ENCODE data around the gene SLX1A. TPM values are rescaled to one million over a fixed set of nuclear protein-coding genes. Genes with fewer than 3 reads are reported as not detected.
"Not testable (repeated sequence)": the region's sequence is repeated elsewhere in the genome, so short reads cannot be mapped to it uniquely, and the experiment has no call there.

SLX1A gene
- total RNA-seq, 1 experiment from 2014 or later, result 53.4 TPM

DNA sequence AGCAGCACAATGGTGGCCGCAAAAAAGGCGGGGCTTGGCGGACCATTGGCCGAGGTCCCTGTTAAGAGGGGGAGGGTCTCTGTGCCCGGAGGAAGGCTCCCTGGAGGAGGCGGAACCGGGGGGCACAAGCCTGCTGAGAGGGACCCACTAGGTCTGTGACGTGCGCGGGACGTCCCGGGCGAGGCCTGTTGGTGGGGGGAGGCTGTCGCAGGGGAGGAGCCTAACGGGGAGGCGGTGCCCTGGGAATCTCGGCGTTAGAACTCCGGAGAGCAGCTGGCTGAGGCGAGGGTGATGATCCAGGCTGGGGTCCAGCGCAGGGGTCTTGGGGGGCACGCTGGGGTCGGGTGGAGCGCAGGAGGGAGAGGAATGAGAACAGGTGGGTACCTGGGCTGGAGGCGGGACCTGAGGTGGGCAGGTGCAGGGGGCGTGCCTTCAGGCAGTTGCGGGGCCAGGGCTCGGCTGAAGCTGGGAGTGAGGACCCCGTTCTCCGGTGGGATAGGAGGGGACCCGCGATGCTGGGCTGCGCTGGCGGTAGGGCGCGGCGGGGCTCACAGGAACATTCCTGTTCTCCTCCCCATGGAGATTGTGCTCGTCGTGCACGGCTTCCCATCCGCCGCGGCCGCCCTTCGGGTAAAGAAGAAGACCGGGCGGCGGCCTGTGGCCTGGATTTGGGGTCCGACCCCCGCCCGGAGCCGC, 12.0 kb downstream of the SLX1A start:
- in situ Hi-C loops (cut with HindIII; ENCODE audit: low pct_unique_long_range_greater_than_20kb, low sequenced_read_pairs); DNase-seq (ENCODE audit: low read depth): not testable (repeated sequence)

DNA sequence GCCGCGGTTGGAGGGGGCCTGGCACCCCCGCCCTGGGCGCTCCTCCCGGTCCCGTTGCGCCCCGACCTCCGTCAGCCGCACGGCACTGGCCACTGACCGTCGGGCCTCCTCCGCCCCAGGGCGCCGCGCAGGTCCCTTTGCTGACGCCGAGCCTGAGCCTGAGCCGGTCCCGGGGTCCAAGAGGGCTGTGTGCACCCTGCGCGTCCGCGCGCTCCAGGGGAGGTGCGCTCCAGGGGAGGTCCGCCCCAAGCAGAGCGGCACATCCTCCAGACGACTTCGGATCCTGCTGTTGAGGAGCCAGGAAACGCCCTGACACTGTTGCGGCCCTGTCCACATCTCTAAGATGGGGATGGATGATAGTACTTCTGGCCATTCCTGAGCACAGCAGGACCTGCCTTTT, 12.6 kb downstream of the SLX1A start:
- DNase-seq (ENCODE audit: low read depth); in situ Hi-C loops (cut with HindIII; ENCODE audit: low pct_unique_long_range_greater_than_20kb, low sequenced_read_pairs): not testable (repeated sequence)

DNA sequence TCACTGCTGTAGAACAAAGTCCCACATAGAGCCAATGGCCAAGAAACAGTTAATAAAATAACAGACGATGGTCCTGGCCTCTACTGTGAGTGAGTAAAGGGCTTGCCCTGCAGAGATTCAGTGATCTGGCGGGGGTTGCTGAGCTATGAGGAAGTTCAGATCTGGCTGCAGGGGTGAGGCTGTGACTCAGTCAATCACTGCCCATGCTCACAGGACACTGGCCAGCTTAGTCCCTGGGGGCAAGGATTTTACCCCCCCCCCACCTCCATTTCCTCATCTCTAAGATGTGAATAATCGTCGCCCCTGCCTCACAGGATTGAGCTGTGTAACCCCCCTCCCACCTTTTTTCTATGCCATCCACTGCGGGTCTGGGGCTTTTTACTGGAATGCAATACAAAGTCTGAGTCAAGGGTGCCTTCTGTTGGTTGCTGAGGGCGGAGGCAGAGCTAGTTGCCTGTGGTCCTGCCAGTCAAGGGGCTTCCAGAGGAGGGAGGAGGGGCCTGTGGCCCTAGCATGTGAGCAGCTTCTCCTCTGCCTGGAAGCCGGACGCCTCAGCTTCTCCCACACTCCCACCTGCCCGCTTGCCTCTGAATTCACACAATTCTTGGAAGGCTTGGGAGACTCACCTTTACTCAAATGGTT, 13.5 kb downstream of the SLX1A start:
- in situ Hi-C loops (cut with HindIII; ENCODE audit: low pct_unique_long_range_greater_than_20kb, low sequenced_read_pairs); DNase-seq (ENCODE audit: low read depth): not testable (repeated sequence)

DNA sequence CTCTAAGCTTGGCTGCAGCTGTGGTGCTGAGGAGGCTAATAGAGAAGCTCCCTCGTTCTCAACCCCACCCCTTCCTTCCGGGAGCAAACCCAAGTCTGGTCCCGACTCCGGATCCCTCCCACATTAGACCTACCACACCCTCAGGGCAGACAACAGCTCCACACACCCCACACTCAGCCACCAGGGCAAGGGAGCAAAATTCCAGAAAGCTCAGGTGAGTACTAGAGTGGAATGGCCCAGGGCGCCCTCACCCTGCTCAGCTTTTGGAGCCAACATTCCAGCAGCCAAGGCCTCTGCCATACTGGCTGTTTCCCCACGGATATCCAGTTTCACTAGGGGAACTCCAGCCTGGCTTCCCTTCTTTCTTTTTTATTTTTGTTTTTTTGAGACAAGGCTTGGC, 15.4 kb downstream of the SLX1A start:
- in situ Hi-C loops (cut with HindIII; ENCODE audit: low pct_unique_long_range_greater_than_20kb, low sequenced_read_pairs); DNase-seq (ENCODE audit: low read depth): not testable (repeated sequence)

DNA sequence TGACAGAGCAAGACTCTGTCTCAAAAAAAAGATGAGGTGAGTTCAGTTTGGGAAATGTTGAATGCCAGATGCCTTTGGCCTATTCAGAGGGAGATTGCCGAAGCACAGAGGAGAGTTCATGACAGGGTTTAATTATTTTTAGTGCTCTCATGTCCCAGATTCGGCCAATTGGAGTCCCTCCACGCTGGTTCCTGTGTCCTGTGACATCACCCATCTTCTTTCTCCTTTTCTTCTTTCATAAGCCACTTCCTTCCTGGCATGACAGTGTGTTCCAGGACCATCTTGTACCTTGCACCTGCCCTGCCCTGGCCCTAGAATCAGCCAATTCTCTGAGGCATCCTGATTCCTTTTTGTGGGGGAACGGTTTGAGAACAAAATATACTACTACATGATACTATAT, 17.7 kb downstream of the SLX1A start:
- in situ Hi-C loops (cut with HindIII; ENCODE audit: low pct_unique_long_range_greater_than_20kb, low sequenced_read_pairs); DNase-seq (ENCODE audit: low read depth): not testable (repeated sequence)

DNA sequence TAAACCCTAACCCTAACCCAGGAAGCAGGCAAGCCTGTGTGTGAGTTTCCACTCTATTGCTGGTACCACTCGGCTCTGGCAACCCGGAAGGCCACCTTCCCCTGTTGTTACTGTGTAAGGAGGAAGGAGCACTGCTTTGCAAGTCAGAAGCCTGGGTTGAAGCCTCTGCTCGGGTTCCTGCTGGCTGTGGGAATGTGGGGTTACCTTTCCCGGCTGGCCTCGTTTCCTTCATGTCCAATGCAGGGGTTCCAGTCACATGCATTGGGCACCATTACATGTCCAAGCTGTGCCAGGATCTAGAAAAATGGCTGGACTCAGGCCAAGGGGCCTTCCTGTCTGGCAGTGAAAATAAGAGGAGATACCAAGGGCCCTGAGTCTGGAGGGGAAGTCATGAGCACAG, 23.4 kb downstream of the SLX1A start:
- DNase-seq (ENCODE audit: low read depth); in situ Hi-C loops (cut with HindIII; ENCODE audit: low pct_unique_long_range_greater_than_20kb, low sequenced_read_pairs): not testable (repeated sequence)

Other genes starting within 250 kb of the SLX1A start
- 129 and 252 TPM in 2 replicates for gene TMEM219, start 231.8 kb upstream of the SLX1A start, total RNA-seq (2014; rRNA removed; shearing (Covaris generic); ENCODE audit: low replicate concordance)
- gene TAOK2, start 220.0 kb upstream of the SLX1A start, total RNA-seq (2014; rRNA removed; shearing (Covaris generic); ENCODE audit: low replicate concordance), result 57.0 and 75.8 TPM in 2 replicates
- 8.2 and 21.6 TPM in 2 replicates for gene HIRIP3, start 198.3 kb upstream of the SLX1A start, total RNA-seq (2014; rRNA removed; shearing (Covaris generic); ENCODE audit: low replicate concordance)
- gene INO80E, start 197.6 kb upstream of the SLX1A start, total RNA-seq (2014; rRNA removed; shearing (Covaris generic); ENCODE audit: low replicate concordance), result 131 and 229 TPM in 2 replicates
- gene DOC2A, start 182.8 kb upstream of the SLX1A start, total RNA-seq (2014; rRNA removed; shearing (Covaris generic); ENCODE audit: low replicate concordance), result 1.2 and 1.7 TPM in 2 replicates
- gene C16orf92, start 170.7 kb upstream of the SLX1A start, total RNA-seq (2014; rRNA removed; shearing (Covaris generic); ENCODE audit: low replicate concordance), result not detected in 2 replicates
- gene TLCD3B, start 162.6 kb upstream of the SLX1A start, total RNA-seq (2014; rRNA removed; shearing (Covaris generic); ENCODE audit: low replicate concordance), result 1.4 and 3.4 TPM in 2 replicates
- gene ALDOA, start 128.1 kb upstream of the SLX1A start, total RNA-seq (2014; rRNA removed; shearing (Covaris generic); ENCODE audit: low replicate concordance), result 1,849 and 1,917 TPM in 2 replicates
- 228 and 297 TPM in 2 replicates for gene PPP4C, start 117.9 kb upstream of the SLX1A start, total RNA-seq (2014; rRNA removed; shearing (Covaris generic); ENCODE audit: low replicate concordance)
- 0.24 TPM in 1 of 2 replicates, not detected in the other for gene TBX6, start 102.0 kb upstream of the SLX1A start, total RNA-seq (2014; rRNA removed; shearing (Covaris generic); ENCODE audit: low replicate concordance)
- gene YPEL3, start 97.7 kb upstream of the SLX1A start, total RNA-seq (2014; rRNA removed; shearing (Covaris generic); ENCODE audit: low replicate concordance), result 6.3 and 10.5 TPM in 2 replicates
- not detected in 2 replicates for gene GDPD3, start 80.3 kb upstream of the SLX1A start, total RNA-seq (2014; rRNA removed; shearing (Covaris generic); ENCODE audit: low replicate concordance)
- gene MAPK3, start 70.7 kb upstream of the SLX1A start, total RNA-seq (2014; rRNA removed; shearing (Covaris generic); ENCODE audit: low replicate concordance), result 36.2 and 81.1 TPM in 2 replicates
- gene CORO1A, start 10.3 kb upstream of the SLX1A start, total RNA-seq (2014; rRNA removed; shearing (Covaris generic); ENCODE audit: low replicate concordance), result 0.41 and 2.3 TPM in 2 replicates
- 234 and 384 TPM in 2 replicates for gene BOLA2B, start 209 bp upstream of the SLX1A start, total RNA-seq (2014; rRNA removed; shearing (Covaris generic); ENCODE audit: low replicate concordance)
- gene SULT1A3, start 5.4 kb downstream of the SLX1A start, total RNA-seq (2014; rRNA removed; shearing (Covaris generic); ENCODE audit: low replicate concordance), result 9.4 TPM in 1 of 2 replicates, not detected in the other
- 0.43 and 0.78 TPM in 2 replicates for gene NPIPB13, start 54.6 kb downstream of the SLX1A start, total RNA-seq (2014; rRNA removed; shearing (Covaris generic); ENCODE audit: low replicate concordance)
- 123 and 162 TPM in 2 replicates for gene CD2BP2, start 161.4 kb downstream of the SLX1A start, total RNA-seq (2014; rRNA removed; shearing (Covaris generic); ENCODE audit: low replicate concordance)
- gene TBC1D10B, start 176.6 kb downstream of the SLX1A start, total RNA-seq (2014; rRNA removed; shearing (Covaris generic); ENCODE audit: low replicate concordance), result 39.6 and 56.6 TPM in 2 replicates
- gene MYL11, start 180.9 kb downstream of the SLX1A start, total RNA-seq (2014; rRNA removed; shearing (Covaris generic); ENCODE audit: low replicate concordance), result not detected in 2 replicates
- not detected in 2 replicates for gene SEPTIN1, start 188.7 kb downstream of the SLX1A start, total RNA-seq (2014; rRNA removed; shearing (Covaris generic); ENCODE audit: low replicate concordance)
- 34.6 and 35.6 TPM in 2 replicates for gene ZNF48, start 201.5 kb downstream of the SLX1A start, total RNA-seq (2014; rRNA removed; shearing (Covaris generic); ENCODE audit: low replicate concordance)
- 13.2 and 35.7 TPM in 2 replicates for gene ZNF771, start 213.7 kb downstream of the SLX1A start, total RNA-seq (2014; rRNA removed; shearing (Covaris generic); ENCODE audit: low replicate concordance)
- gene DCTPP1, start 236.2 kb downstream of the SLX1A start, total RNA-seq (2014; rRNA removed; shearing (Covaris generic); ENCODE audit: low replicate concordance), result 161 and 164 TPM in 2 replicates

All from Caki2 (cell line).